NB4 (cell line): Measurements from ENCODE around the gene SEMA5B.

Experiments used
- MYC ChIP-seq: IDR thresholded peaks from 2 replicates; pipeline ENCODE4 v1.6.1; 2011; ENCODE audit warnings: low read depth, low read length
- POLR2A ChIP-seq: IDR thresholded peaks from 2 replicates; pipeline ENCODE4 v1.6.1; 2011; ENCODE audit warnings: mild to moderate bottlenecking; ENCODE audit not compliant: insufficient read length; ENCODE audit errors: extremely low read depth
- TF ChIP-seq, protein P1 (sequence below): IDR thresholded peaks from one replicate; pipeline ENCODE4 v1.5.1; 2012; ENCODE audit warnings: low read depth, low read length
- TF ChIP-seq, protein P2 (sequence below): IDR thresholded peaks from 2 replicates; pipeline ENCODE4 v1.6.1; 2011; ENCODE audit warnings: low read depth, low read length

DNA sequence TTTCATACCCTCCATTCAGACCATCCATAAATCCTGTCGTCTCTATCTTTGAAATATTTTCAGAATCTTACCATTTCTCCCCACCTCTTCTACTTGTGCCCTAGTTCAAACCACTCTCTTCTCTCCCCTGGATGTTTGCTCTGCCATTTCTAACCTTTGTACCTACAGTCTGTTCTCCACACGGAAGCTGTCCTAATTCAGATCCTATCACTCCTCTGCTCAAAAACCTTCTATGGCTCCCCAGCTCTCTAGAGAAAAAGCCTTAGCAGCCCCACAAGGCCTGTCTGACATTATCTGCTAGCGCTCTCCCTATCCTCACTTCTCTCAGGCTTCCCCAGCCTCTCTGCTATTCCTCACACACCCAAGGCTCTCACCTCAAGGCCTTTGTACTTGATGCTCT lies 4.5 kb upstream of the SEMA5B start:
- TF ChIP-seq, protein P1, sequence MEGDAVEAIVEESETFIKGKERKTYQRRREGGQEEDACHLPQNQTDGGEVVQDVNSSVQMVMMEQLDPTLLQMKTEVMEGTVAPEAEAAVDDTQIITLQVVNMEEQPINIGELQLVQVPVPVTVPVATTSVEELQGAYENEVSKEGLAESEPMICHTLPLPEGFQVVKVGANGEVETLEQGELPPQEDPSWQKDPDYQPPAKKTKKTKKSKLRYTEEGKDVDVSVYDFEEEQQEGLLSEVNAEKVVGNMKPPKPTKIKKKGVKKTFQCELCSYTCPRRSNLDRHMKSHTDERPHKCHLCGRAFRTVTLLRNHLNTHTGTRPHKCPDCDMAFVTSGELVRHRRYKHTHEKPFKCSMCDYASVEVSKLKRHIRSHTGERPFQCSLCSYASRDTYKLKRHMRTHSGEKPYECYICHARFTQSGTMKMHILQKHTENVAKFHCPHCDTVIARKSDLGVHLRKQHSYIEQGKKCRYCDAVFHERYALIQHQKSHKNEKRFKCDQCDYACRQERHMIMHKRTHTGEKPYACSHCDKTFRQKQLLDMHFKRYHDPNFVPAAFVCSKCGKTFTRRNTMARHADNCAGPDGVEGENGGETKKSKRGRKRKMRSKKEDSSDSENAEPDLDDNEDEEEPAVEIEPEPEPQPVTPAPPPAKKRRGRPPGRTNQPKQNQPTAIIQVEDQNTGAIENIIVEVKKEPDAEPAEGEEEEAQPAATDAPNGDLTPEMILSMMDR: no peak
- no peak for TF ChIP-seq POLR2A
- TF ChIP-seq MYC: no peak
- TF ChIP-seq, protein P2, sequence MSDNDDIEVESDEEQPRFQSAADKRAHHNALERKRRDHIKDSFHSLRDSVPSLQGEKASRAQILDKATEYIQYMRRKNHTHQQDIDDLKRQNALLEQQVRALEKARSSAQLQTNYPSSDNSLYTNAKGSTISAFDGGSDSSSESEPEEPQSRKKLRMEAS: no peak
